ES-I3 (cell line): ENCODE measurements around the gene GPR132.

Experiments used
- H3K36me3 ChIP-seq: 2 replicates; pipeline ENCODE4 v1.6.1; 2013; ENCODE audit warnings: mild to moderate bottlenecking, low read length, control low read depth, moderate library complexity; ENCODE audit not compliant: insufficient read depth
- H3K4me1 ChIP-seq: 2 replicates; pipeline ENCODE4 v1.6.1; 2013; ENCODE audit warnings: mild to moderate bottlenecking, control low read depth, low read length; ENCODE audit not compliant: insufficient read depth
- H3K9ac ChIP-seq: 2 replicates; pipeline ENCODE4 v1.6.1; 2013; ENCODE audit warnings: low read depth, mild to moderate bottlenecking, low read length, moderate library complexity
- H3K9me3 ChIP-seq: 2 replicates; pipeline ENCODE4 v1.6.1; 2013; ENCODE audit warnings: mild to moderate bottlenecking, low read length, moderate library complexity; ENCODE audit not compliant: control insufficient read depth, insufficient read depth

The GPR132 gene

GRCh38 chr14:105010891-105011291, 54.3 kb downstream of the GPR132 start:
- H3K4me1 ChIP-seq = peaks cover 7% of the 10 kb centered on the region; the same call in 1 of the 2 replicates
- H3K9ac ChIP-seq = no peak overlapping the region
- peaks cover 12% of the 10 kb centered on the region; the same call in 1 of the 2 replicates for H3K36me3 ChIP-seq
- H3K9me3 ChIP-seq = no peaks in the 10 kb centered on the region

GRCh38 chr14:105010106-105010505, 55.1 kb downstream of the GPR132 start:
- H3K9ac ChIP-seq = no peak overlapping the region
- peaks cover 12% of the 10 kb centered on the region; the same call in 1 of the 2 replicates for H3K36me3 ChIP-seq
- no peaks in the 10 kb centered on the region for H3K9me3 ChIP-seq
- peaks cover 7% of the 10 kb centered on the region; the same call in 1 of the 2 replicates for H3K4me1 ChIP-seq

- Histone ChIP-seq H3K36me3 (peaks cover 12% of the 10 kb centered on the region; the same call in 1 of the 2 replicates), H3K9ac (no peak overlapping the region), H3K9me3 (no peaks in the 10 kb centered on the region), H3K4me1 (no peaks in the 10 kb centered on the region)
Measured at GRCh38 chr14:105007593-105008264, 57.5 kb downstream of the GPR132 start.

GRCh38 chr14:105006831-105007592, 58.2 kb downstream of the GPR132 start:
- peaks cover 12% of the 10 kb centered on the region; the same call in 1 of the 2 replicates for H3K36me3 ChIP-seq
- no peaks in the 10 kb centered on the region for H3K4me1 ChIP-seq
- no peaks in the 10 kb centered on the region for H3K9me3 ChIP-seq
- H3K9ac ChIP-seq = no peak overlapping the region

- H3K9ac ChIP-seq = no peak overlapping the region
- H3K36me3 ChIP-seq = peaks cover 12% of the 10 kb centered on the region; the same call in 1 of the 2 replicates
- no peaks in the 10 kb centered on the region for H3K9me3 ChIP-seq
- no peaks in the 10 kb centered on the region for H3K4me1 ChIP-seq
Measured at GRCh38 chr14:105005929-105006830, 59.0 kb downstream of the GPR132 start.

GRCh38 chr14:105005329-105005928, 59.8 kb downstream of the GPR132 start:
- Histone ChIP-seq H3K36me3 (peaks cover 11% of the 10 kb centered on the region; the same call in 1 of the 2 replicates), H3K9ac (no peak overlapping the region), H3K9me3 (no peaks in the 10 kb centered on the region), H3K4me1 (no peaks in the 10 kb centered on the region)
